GM18861 (cell line): ENCODE results near the gene PPFIA4.
"Not testable (repeated sequence)": the region's sequence is repeated elsewhere in the genome, so short reads cannot be mapped to it uniquely, and the experiment has no call there.

ENCODE experiments used
- ATAC-seq: cut with Tn5 transposase; IDR thresholded peaks from one replicate; pipeline ENCODE4 v1.9.1; 2021; ENCODE audit not compliant: unreplicated experiment

The PPFIA4 gene

GRCh38 chr1:203026031-203026665 is at the start of gene PPFIA4:
Gene PPFIA4, plus strand, starts transcription at chr1:203026491. Its CDS starts 12,518 bp downstream, at chr1:203039009.
- ATAC-seq: peak; percentile 54

DNA sequence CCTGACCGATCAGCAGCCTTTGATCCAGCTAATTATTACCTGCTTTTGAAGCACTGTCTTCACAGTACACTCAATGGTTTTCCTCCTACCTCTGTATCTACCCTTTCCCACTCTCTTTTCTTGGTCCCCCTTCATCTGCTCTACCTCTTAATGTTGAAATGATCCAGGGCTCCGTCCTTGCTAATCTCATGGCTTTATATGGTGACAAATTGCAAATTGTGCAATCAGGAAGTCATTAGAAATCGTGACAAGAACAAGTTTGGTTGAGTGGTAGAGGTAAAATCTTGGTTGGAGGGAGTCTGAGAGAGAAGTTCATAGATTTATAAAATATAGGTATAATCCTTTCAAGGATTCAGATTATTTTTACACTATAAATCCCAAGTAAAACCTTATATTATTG is 49.7 kb upstream of the PPFIA4 start:
- no peak for ATAC-seq

- no peak for ATAC-seq
Measured at GRCh38 chr1:202979459-202979858, 46.8 kb upstream of the PPFIA4 start.

DNA sequence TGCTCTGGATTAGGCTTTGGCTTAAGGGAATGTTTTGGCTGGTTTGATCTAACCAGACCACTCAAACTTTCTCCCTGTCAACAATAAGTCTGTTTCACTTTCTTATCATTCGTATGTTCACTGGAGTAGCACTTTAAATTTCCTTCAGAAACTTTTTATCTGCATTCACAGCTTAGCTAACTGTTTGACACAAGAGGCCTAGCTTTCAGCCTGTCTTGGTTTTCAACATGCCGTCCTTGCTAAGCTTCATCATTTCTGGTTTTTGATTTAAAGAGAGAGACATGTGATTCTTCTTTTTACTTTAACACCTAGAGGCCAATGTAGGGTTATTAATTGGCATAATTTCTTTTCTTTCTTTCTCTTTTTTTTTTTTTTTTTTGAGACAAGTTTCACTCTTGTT is 44.4 kb upstream of the PPFIA4 start:
- ATAC-seq: no peak

- no peak for ATAC-seq
Measured at GRCh38 chr1:202982715-202983430, 43.4 kb upstream of the PPFIA4 start.

DNA sequence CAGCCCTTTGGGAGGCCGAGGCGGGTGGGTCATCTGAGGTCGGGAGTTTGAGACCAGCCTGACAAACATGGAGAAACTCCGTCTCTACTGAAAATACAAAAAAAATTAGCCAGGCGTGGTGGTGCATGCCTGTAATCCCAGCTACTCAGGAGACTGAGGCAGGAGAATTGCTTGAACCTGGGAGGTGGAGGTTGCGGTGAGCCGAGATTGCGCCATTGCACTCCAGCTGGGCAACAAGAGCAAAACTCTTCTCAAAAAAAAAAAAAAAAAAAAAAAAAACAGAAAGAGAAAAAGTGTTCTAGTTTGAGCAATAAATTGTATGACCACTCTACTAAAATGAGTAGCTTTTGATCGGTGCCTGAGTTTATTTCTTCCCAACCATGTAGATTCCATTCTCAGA is 40.2 kb upstream of the PPFIA4 start:
- not testable (repeated sequence) for ATAC-seq

- ATAC-seq: no peak
Measured at GRCh38 chr1:202987255-202987654, 39.0 kb upstream of the PPFIA4 start.

- ATAC-seq: no peak
Measured at GRCh38 chr1:202987922-202988583, 38.2 kb upstream of the PPFIA4 start.

GRCh38 chr1:202989879-202990278 is 36.4 kb upstream of the PPFIA4 start:
- ATAC-seq: no peak

GRCh38 chr1:202991112-202991511 is 35.2 kb upstream of the PPFIA4 start:
- no peak for ATAC-seq

DNA sequence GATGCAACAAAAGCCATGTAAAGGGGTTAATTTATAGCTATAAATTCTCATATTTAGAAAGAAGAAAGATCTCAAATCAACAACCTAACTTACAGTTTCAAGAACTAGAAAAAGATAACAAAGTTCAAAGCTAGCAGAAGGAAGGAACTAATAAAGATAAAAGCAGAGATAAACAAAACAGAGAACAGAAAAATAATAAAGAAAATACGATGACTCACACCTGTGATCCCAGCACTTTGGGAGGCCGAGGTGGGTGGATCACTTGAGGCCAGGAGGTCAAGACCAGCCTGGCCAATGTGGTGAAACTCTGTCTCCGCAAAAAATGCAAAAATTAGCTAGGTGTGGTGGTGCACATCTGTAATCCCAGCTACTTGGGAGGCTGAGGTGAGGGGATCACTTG is 31.5 kb upstream of the PPFIA4 start:
- ATAC-seq: no peak

GRCh38 chr1:202998836-202999750 is 27.2 kb upstream of the PPFIA4 start:
- no peak for ATAC-seq

DNA sequence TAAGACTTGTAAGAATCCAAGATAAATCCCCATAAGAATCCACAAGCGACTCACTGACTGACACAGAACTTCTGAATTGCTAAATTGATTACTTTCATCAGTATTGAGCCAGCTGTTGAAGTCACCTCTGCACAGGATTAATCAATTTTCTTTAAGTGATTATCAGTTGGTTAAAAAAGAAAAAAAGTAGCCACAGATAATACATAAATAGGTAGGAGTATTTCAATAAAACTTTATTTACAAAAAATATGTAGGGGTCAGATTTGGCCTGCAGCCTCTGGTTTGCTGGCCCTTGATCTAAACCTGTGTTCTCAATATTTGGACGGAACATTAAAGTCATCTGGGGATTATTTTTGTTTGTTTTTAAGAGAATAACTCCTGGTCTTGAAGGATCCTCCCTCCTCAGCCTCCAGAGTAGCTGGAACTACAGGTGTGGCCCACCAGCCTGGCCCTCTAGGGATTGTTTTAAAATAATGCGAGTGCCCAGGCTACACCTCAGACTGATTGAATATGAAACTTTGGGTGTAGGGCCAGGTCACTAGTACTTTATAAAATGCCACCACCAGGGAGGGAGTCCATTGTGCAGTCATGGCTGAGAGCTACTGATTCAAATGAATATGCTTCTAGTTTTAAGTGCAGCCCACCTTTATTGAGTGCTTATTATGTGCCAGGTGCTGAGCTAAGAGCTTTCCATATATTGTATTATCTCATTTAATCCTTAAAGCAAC is 25.9 kb upstream of the PPFIA4 start:
- ATAC-seq: no peak

- no peak for ATAC-seq
Measured at GRCh38 chr1:203001986-203002385, 24.3 kb upstream of the PPFIA4 start.

- ATAC-seq: no peak
Measured at GRCh38 chr1:203002951-203003350, 23.3 kb upstream of the PPFIA4 start.

GRCh38 chr1:203005395-203006142 is 20.7 kb upstream of the PPFIA4 start:
- not testable (repeated sequence) for ATAC-seq

DNA sequence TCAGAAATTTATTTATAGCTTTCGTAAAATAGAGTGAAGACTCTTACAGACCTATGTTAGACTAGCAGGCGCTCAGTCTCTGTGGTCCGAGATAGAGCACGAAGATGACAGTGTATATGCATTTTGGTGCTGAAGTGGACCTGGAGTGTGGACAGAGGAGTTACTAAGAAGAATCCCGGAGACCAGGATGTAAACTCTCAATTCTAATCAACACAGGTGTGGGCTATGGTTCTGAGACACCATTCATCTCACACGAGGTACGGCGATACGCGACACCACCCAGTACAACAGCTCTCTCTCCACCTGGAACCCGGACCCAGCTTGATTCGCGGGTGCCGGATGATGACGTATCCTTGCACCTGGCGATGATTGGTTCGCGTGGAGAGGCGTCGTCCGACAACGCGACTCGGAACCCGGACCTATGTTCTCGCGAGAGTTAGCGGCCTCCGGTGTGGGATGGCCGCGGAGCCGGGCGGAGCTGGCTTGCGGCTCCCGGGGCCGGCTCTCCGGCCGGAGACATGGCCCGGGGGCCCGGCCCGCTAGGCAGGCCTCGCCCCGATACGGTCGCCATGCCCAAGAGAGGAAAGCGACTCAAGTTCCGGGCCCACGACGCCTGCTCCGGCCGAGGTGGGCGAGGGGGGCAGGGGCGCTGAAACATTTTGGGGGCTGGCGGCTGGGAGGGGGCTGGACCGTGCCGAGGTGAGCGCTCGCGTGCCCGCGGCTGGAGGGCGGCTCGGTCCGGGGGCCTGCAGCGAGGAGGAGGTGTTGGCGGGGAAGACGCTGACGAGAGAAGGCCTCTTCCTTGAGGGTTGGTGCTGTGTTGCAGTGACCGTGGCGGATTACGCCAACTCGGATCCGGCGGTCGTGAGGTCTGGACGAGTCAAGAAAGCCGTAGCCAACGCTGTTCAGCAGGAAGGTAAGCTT is 19.1 kb upstream of the PPFIA4 start, which contains the start of gene TMEM183A:
TSS of gene TMEM183A (plus strand) at position 427 of the 924 bp plus-strand sequence. CDS start at position 519, 92 bp downstream.
- ATAC-seq: peak; percentile 76

- no peak for ATAC-seq
Measured at GRCh38 chr1:203009185-203009584, 17.1 kb upstream of the PPFIA4 start.
